Liver (tissue), 9 donors: ENCODE results near the gene LRRFIP2. TPM values are rescaled to one million over a fixed set of nuclear protein-coding genes. Genes with fewer than 3 reads are reported as not detected.
"Not testable (repeated sequence)": the region's sequence is repeated elsewhere in the genome, so short reads cannot be mapped to it uniquely, and the experiment has no call there.

Experiments used
- DNase-seq: peaks from one replicate; pipeline ENCODE4 v3.0.0-alpha.2; 2017; ENCODE audit warnings: low spot score
- H3K27ac ChIP-seq, 2 donors: one replicate each; pipeline ENCODE4 v1.7.0; 2013; ENCODE audit warnings: inconsistent platforms in 2 of 2, low read length in 2 of 2, control low read depth in 1 of 2, low read depth in 1 of 2, mild to moderate bottlenecking in 1 of 2
- H3K27me3 ChIP-seq, 4 donors: one replicate each; pipeline versions ENCODE4 v1.6.1 to v1.7.0; 2013; ENCODE audit warnings: low read length in 3 of 4, inconsistent platforms in 1 of 4, mild to moderate bottlenecking in 1 of 4, moderate library complexity in 1 of 4; ENCODE audit not compliant: control insufficient read depth in 4 of 4, insufficient read depth in 4 of 4
- H3K36me3 ChIP-seq, 4 donors: one replicate each; pipeline versions ENCODE4 v1.6.1 to v1.7.0; 2013; ENCODE audit warnings: low read length in 3 of 4, mild to moderate bottlenecking in 3 of 4, low read depth in 1 of 4, moderate library complexity in 1 of 4; ENCODE audit not compliant: control insufficient read depth in 4 of 4, insufficient read depth in 3 of 4
- H3K4me1 ChIP-seq, 4 donors: one replicate each; pipeline versions ENCODE4 v1.6.1 to v1.7.0; 2013; ENCODE audit warnings: low read length in 3 of 4, mild to moderate bottlenecking in 3 of 4, moderate library complexity in 1 of 4; ENCODE audit not compliant: control insufficient read depth in 4 of 4, insufficient read depth in 4 of 4
- H3K4me3 ChIP-seq, 3 donors: one replicate each; pipeline versions ENCODE4 v1.6.1 to v1.7.0; 2013; ENCODE audit warnings: low read length in 3 of 3, control low read depth in 1 of 3, low read depth in 1 of 3, mild to moderate bottlenecking in 1 of 3
- H3K9ac ChIP-seq, 2 donors: one replicate each; pipeline ENCODE4 v1.7.0; 2013; ENCODE audit warnings: low read length in 2 of 2, mild to moderate bottlenecking in 2 of 2, moderate library complexity in 2 of 2, control low read depth in 1 of 2, low read depth in 1 of 2
- H3K9me3 ChIP-seq, 4 donors: one replicate each; pipeline versions ENCODE4 v1.6.1 to v1.7.0; 2013; ENCODE audit warnings: low read length in 3 of 4; ENCODE audit not compliant: control insufficient read depth in 4 of 4
- EGR1 ChIP-seq, 2 donors: IDR thresholded peaks; 2 replicates each; pipeline ENCODE4 v1.6.1; 2016 to 2018; ENCODE audit warnings: antibody characterized with exemption in 2 of 2, low read depth in 2 of 2
- FOXA1 ChIP-seq: IDR thresholded peaks from 2 replicates; pipeline ENCODE4 v1.6.1; 2016; ENCODE audit warnings: antibody characterized with exemption
- FOXA2 ChIP-seq: IDR thresholded peaks from 2 replicates; pipeline ENCODE4 v1.6.1; 2016; ENCODE audit warnings: antibody characterized with exemption
- GABPA ChIP-seq, 2 donors: IDR thresholded peaks in 1 of 2; conservative IDR thresholded peaks in 1 of 2; 2 replicates each; pipeline ENCODE4 v1.6.1; 2016; ENCODE audit warnings: antibody characterized with exemption in 2 of 2, mild to moderate bottlenecking in 1 of 2, moderate library complexity in 1 of 2
- HNF4A ChIP-seq, 2 donors: conservative IDR thresholded peaks; 2 replicates each; pipeline ENCODE4 v1.6.1; 2016; ENCODE audit warnings: antibody characterized with exemption in 2 of 2, mild to moderate bottlenecking in 2 of 2
- HNF4G ChIP-seq: IDR thresholded peaks from 2 replicates; pipeline ENCODE4 v1.6.1; 2016; ENCODE audit warnings: antibody characterized with exemption
- JUND ChIP-seq, 2 donors: IDR thresholded peaks; 2 replicates each; pipeline ENCODE4 v1.6.1; 2016; ENCODE audit warnings: antibody characterized with exemption in 2 of 2
- NR2F2 ChIP-seq: IDR thresholded peaks from 2 replicates; pipeline ENCODE4 v1.6.1; 2016; ENCODE audit warnings: antibody characterized with exemption
- RAD21 ChIP-seq, 2 donors: IDR thresholded peaks; 2 replicates each; pipeline ENCODE4 v1.6.1; 2016; ENCODE audit warnings: antibody characterized with exemption in 2 of 2, mild to moderate bottlenecking in 2 of 2
- RXRA ChIP-seq, 2 donors: IDR thresholded peaks; 2 replicates each; pipeline ENCODE4 v1.6.1; 2017 to 2018; ENCODE audit warnings: antibody characterized with exemption in 2 of 2, mild to moderate bottlenecking in 1 of 2
- SP1 ChIP-seq: IDR thresholded peaks from 2 replicates; pipeline ENCODE4 v1.6.1; 2018; ENCODE audit warnings: antibody characterized with exemption, mild to moderate bottlenecking
- TAF1 ChIP-seq: conservative IDR thresholded peaks from 2 replicates; pipeline ENCODE4 v1.6.1; 2016; ENCODE audit warnings: antibody characterized with exemption, mild to moderate bottlenecking
- whole genome bisulfite sequencing: extraction: QIAGEN DNeasy Blood & Tissue Kit; methylation state at CpG from one replicate; pipeline ENCODE4 v1.1.7; 2013; 5-methylcytosine and 5-hydroxymethylcytosine counted together
- polyA plus RNA-seq, 2 donors: library from polyadenylated mRNA; stranded (reverse) in 1 of 2; unstranded in 1 of 2; fragments of 200-250 nt in 1 of 2; fragments of >200 nt in 1 of 2; fragmentation: Nextera tagmentation in 1 of 2; extraction: Ambion mirVana in 1 of 2; gene quantifications; one replicate each; pipeline versions ENCODE4 v1.2.1 to v1.2.3, GENCODE V29; 2013 to 2015
- total RNA-seq, 2 donors: library from RNA; depleted of rRNA; stranded (reverse); fragments of >200 nt; gene quantifications; one replicate each; pipeline ENCODE4 v1.2.3, GENCODE V29; 2014
- TF ChIP-seq, protein P1 (sequence below): IDR thresholded peaks from 2 replicates; pipeline ENCODE4 v1.6.1; 2016; ENCODE audit warnings: antibody characterized with exemption, mild to moderate bottlenecking
- TF ChIP-seq, protein P2 (sequence below): IDR thresholded peaks from 2 replicates; pipeline ENCODE4 v1.6.1; 2016; ENCODE audit warnings: antibody characterized with exemption
- TF ChIP-seq, protein P3 (sequence below): fragments of 150-350 bp; IDR thresholded peaks from 2 replicates; pipeline ENCODE4 v1.5.1; 2017; ENCODE audit warnings: improper control_type of control experiment, low read depth, low read length; ENCODE audit not compliant: missing input control
- TF ChIP-seq, protein P4 (sequence below): IDR thresholded peaks from 2 replicates; pipeline ENCODE4 v1.6.1; 2016; ENCODE audit warnings: antibody characterized with exemption
- TF ChIP-seq, protein P5 (sequence below): IDR thresholded peaks from 2 replicates; pipeline ENCODE4 v1.6.1; 2016; ENCODE audit warnings: antibody characterized with exemption
- donor health status: healthy.
- donor health status: healthy.
- donor health status: healthy.
- donor health status: healthy.
- donor health status: healthy.

Gene LRRFIP2
- total and polyA plus RNA-seq, 4 donors: 22.6 to 56.9 (median 39.8) TPM

DNA sequence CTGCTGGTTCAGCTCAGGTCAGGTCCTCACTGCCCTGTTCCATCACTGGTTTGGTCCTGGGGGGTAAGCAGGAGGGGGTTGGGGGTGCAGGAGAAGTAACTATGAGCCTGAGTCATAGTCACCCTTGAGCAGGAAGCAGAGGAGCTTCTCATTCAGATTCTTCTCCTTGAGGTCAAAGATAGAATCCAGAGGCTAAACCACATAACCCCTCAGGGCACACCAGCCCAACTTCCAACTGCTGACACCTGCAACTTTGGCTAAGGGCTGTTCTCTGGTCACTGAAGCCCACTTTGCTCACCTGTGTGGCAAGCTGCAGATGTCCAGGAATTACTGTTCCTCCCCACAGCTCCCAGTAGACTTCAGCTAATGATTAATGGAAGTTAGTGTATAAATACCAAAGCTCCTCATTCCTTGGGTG is 48.8 kb upstream of the LRRFIP2 start:
- DNase-seq: no peak
- Histone ChIP-seq H3K9me3 (no peaks in the 10 kb centered on the region), H3K4me1 (peaks cover 0 to 5% (median 4%) of the 10 kb centered on the region in 4 donors), H3K4me3 (no peak overlapping the region), H3K27me3 (no peaks in the 10 kb centered on the region), H3K27ac (no peak overlapping the region), H3K36me3 (no peaks in the 10 kb centered on the region), H3K9ac (no peak overlapping the region)
- no peak for TF ChIP-seq FOXA2
- no peak for TF ChIP-seq TAF1
- TF ChIP-seq RXRA (IDR thresholded peaks at IDR 0.05): no peak
- TF ChIP-seq SP1: no peak
- TF ChIP-seq RAD21 (IDR thresholded peaks at IDR 0.05): no peak
- no peak for TF ChIP-seq FOXA1
- TF ChIP-seq, protein P1, sequence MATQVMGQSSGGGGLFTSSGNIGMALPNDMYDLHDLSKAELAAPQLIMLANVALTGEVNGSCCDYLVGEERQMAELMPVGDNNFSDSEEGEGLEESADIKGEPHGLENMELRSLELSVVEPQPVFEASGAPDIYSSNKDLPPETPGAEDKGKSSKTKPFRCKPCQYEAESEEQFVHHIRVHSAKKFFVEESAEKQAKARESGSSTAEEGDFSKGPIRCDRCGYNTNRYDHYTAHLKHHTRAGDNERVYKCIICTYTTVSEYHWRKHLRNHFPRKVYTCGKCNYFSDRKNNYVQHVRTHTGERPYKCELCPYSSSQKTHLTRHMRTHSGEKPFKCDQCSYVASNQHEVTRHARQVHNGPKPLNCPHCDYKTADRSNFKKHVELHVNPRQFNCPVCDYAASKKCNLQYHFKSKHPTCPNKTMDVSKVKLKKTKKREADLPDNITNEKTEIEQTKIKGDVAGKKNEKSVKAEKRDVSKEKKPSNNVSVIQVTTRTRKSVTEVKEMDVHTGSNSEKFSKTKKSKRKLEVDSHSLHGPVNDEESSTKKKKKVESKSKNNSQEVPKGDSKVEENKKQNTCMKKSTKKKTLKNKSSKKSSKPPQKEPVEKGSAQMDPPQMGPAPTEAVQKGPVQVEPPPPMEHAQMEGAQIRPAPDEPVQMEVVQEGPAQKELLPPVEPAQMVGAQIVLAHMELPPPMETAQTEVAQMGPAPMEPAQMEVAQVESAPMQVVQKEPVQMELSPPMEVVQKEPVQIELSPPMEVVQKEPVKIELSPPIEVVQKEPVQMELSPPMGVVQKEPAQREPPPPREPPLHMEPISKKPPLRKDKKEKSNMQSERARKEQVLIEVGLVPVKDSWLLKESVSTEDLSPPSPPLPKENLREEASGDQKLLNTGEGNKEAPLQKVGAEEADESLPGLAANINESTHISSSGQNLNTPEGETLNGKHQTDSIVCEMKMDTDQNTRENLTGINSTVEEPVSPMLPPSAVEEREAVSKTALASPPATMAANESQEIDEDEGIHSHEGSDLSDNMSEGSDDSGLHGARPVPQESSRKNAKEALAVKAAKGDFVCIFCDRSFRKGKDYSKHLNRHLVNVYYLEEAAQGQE: no peak
- TF ChIP-seq, protein P2, sequence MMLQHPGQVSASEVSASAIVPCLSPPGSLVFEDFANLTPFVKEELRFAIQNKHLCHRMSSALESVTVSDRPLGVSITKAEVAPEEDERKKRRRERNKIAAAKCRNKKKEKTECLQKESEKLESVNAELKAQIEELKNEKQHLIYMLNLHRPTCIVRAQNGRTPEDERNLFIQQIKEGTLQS: no peak
- no peak for TF ChIP-seq HNF4G
- no peak for TF ChIP-seq HNF4A (conservative IDR thresholded peaks at IDR 0.05)
- no peak for TF ChIP-seq JUND (IDR thresholded peaks at IDR 0.05)
- TF ChIP-seq, protein P3, sequence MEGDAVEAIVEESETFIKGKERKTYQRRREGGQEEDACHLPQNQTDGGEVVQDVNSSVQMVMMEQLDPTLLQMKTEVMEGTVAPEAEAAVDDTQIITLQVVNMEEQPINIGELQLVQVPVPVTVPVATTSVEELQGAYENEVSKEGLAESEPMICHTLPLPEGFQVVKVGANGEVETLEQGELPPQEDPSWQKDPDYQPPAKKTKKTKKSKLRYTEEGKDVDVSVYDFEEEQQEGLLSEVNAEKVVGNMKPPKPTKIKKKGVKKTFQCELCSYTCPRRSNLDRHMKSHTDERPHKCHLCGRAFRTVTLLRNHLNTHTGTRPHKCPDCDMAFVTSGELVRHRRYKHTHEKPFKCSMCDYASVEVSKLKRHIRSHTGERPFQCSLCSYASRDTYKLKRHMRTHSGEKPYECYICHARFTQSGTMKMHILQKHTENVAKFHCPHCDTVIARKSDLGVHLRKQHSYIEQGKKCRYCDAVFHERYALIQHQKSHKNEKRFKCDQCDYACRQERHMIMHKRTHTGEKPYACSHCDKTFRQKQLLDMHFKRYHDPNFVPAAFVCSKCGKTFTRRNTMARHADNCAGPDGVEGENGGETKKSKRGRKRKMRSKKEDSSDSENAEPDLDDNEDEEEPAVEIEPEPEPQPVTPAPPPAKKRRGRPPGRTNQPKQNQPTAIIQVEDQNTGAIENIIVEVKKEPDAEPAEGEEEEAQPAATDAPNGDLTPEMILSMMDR: no peak
- TF ChIP-seq, protein P4, sequence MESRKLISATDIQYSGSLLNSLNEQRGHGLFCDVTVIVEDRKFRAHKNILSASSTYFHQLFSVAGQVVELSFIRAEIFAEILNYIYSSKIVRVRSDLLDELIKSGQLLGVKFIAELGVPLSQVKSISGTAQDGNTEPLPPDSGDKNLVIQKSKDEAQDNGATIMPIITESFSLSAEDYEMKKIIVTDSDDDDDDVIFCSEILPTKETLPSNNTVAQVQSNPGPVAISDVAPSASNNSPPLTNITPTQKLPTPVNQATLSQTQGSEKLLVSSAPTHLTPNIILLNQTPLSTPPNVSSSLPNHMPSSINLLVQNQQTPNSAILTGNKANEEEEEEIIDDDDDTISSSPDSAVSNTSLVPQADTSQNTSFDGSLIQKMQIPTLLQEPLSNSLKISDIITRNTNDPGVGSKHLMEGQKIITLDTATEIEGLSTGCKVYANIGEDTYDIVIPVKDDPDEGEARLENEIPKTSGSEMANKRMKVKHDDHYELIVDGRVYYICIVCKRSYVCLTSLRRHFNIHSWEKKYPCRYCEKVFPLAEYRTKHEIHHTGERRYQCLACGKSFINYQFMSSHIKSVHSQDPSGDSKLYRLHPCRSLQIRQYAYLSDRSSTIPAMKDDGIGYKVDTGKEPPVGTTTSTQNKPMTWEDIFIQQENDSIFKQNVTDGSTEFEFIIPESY: no peak
- TF ChIP-seq GABPA (IDR thresholded peaks at IDR 0.05 in 1 of 2, conservative IDR thresholded peaks at IDR 0.05 in 1 of 2): no peak
- TF ChIP-seq, protein P5, sequence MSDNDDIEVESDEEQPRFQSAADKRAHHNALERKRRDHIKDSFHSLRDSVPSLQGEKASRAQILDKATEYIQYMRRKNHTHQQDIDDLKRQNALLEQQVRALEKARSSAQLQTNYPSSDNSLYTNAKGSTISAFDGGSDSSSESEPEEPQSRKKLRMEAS: no peak
- TF ChIP-seq NR2F2: no peak
- TF ChIP-seq EGR1 (IDR thresholded peaks at IDR 0.05; ENCODE audit: low read depth in 2 of 2): no peak

DNA sequence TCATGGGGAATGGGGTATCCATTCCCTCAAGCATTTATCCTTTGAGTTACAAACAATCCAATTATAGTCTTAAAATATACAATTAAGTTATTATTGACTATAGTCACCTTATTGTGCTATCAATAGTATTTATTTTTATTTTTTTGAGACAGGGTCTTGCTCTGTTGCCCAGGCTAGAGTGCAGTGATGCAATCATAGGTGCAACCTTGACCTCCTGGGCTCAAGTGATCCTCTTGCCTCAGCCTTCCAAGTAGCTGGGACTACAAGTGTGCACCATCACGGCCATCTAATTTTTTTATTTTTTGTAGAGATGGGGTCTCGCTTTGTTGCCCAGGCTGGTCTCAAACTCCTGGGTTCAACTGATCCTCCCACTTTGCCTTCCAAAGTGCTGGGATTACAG is 48.2 kb upstream of the LRRFIP2 start:
- not testable (repeated sequence) for H3K9ac ChIP-seq, H3K4me1 ChIP-seq, H3K27ac ChIP-seq, H3K4me3 ChIP-seq, H3K27me3 ChIP-seq, DNase-seq, H3K9me3 ChIP-seq, H3K36me3 ChIP-seq
- 92% methylated on average over 2 of the region's 2 CpGs for WGBS
